Endothelial cell of umbilical vein (primary cell): ENCODE measurements around the gene VPS52. TPM values are rescaled to one million over a fixed set of nuclear protein-coding genes. Genes with fewer than 3 reads are reported as not detected.

Source experiments
- BruUV-seq: library from RNA; stranded (reverse); fragments of 400-500 nt; replicated peaks from 2 replicates; lab custom pipeline; 2021; lab: Mats Ljungman, UMichigan
- CTCF ChIA-PET: fragments of 300-600, 350-600 bp; sonication (Branson Sonifier 250); formaldehyde crosslinking; loops from one replicate; lab custom pipeline; 2021; ENCODE audit warnings: antibody characterized with exemption, inconsistent platforms; lab: Charles Lee
- POLR2A ChIA-PET: fragments of 300-600, 350-600 bp; sonication (Branson Sonifier 250); formaldehyde crosslinking; loops from one replicate; lab custom pipeline; 2021; ENCODE audit warnings: antibody characterized with exemption, inconsistent platforms; lab: Charles Lee
- DNase-seq: peaks from one replicate; pipeline ENCODE4 v3.0.0-alpha.2; 2011; ENCODE audit warnings: low read depth, low spot score
- FAIRE-seq: peaks from 2 replicates; lab custom pipeline; 2011; peaks lifted over from hg19 to GRCh38; lab: Jason Lieb, UNC
- H2AFZ ChIP-seq: 2 replicates; pipeline ENCODE4 v1.6.0; 2012; ENCODE audit warnings: low read depth, low read length, control low read depth, inconsistent platforms
- H3K27ac ChIP-seq: 2 replicates; pipeline ENCODE4 v1.5.1; 2011; ENCODE audit warnings: low read depth, mild to moderate bottlenecking, control low read depth, low read length, moderate library complexity; ENCODE audit not compliant: insufficient read depth
- H3K27me3 ChIP-seq, 2 experiments: 2 replicates each; pipeline versions ENCODE4 v1.6.0 to v1.6.1; 2011; ENCODE audit warnings: low read length in 2 of 2, mixed read lengths in 1 of 2; ENCODE audit not compliant: control insufficient read depth in 2 of 2, insufficient read depth in 2 of 2
- H3K36me3 ChIP-seq, 2 experiments: 2 replicates in 1 of 2; 3 replicates in 1 of 2; pipeline ENCODE4 v1.5.1; 2011; ENCODE audit warnings: low read length in 2 of 2, mild to moderate bottlenecking in 1 of 2, moderate library complexity in 1 of 2; ENCODE audit not compliant: control insufficient read depth in 2 of 2, insufficient read depth in 2 of 2; ENCODE audit errors: extremely low read depth in 1 of 2
- H3K4me1 ChIP-seq: 3 replicates; pipeline ENCODE4 v1.5.1; 2011; ENCODE audit warnings: mild to moderate bottlenecking, low read length; ENCODE audit not compliant: control insufficient read depth, insufficient read depth; ENCODE audit errors: extremely low read depth
- H3K4me2 ChIP-seq: 2 replicates; pipeline ENCODE4 v1.6.1; 2011; ENCODE audit warnings: low read length, control low read depth, mixed read lengths; ENCODE audit not compliant: insufficient read depth
- H3K4me3 ChIP-seq, 3 experiments: fragments of 200-600 bp in 1 of 3; sonication (generic), shearing (Covaris generic) in 1 of 3; replicated peaks in 1 of 3; 2 replicates each; pipeline ENCODE4 v1.5.1; 2011 to 2016; ENCODE audit warnings: control low read depth in 3 of 3, low read length in 3 of 3, mild to moderate bottlenecking in 2 of 3, inconsistent platforms in 1 of 3, low read depth in 1 of 3, moderate library complexity in 1 of 3; ENCODE audit not compliant: insufficient read depth in 1 of 3
- H3K79me2 ChIP-seq: 2 replicates; pipeline ENCODE4 v1.6.0; 2012; ENCODE audit warnings: low read length, inconsistent platforms; ENCODE audit not compliant: control insufficient read depth, insufficient read depth
- H3K9ac ChIP-seq: replicated peaks from 2 replicates; pipeline ENCODE3; 2011; ENCODE audit warnings: low read length, control low read depth; ENCODE audit not compliant: insufficient read depth; ENCODE audit errors: extremely low read depth
- H3K9me1 ChIP-seq: replicated peaks from 3 replicates; pipeline ENCODE4 v1.6.0; 2011; ENCODE audit warnings: mild to moderate bottlenecking, low read length; ENCODE audit not compliant: control insufficient read depth, insufficient read depth; ENCODE audit errors: extremely low read depth
- H3K9me3 ChIP-seq: replicated peaks from 2 replicates; pipeline ENCODE4 v1.5.1; 2012; ENCODE audit warnings: low read length, inconsistent platforms; ENCODE audit not compliant: control insufficient read depth, insufficient read depth
- H4K20me1 ChIP-seq: replicated peaks from 2 replicates; pipeline ENCODE3; 2011; ENCODE audit warnings: mild to moderate bottlenecking, low read length; ENCODE audit not compliant: control insufficient read depth, insufficient read depth; ENCODE audit errors: extremely low read depth
- CTCF ChIP-seq, 2 donors: IDR thresholded peaks; 1 replicate in 1 of 2; 2 replicates in 1 of 2; pipeline ENCODE4 v1.5.1; 2011; ENCODE audit warnings: low read length in 2 of 2, mild to moderate bottlenecking in 2 of 2, moderate library complexity in 2 of 2, control low read depth in 1 of 2, inconsistent platforms in 1 of 2, low read depth in 1 of 2; ENCODE audit not compliant: insufficient read depth in 1 of 2; ENCODE audit errors: extremely low read depth in 1 of 2
- FOS ChIP-seq: IDR thresholded peaks from 2 replicates; pipeline ENCODE4 v1.6.1; 2011; ENCODE audit warnings: mild to moderate bottlenecking, low read length, moderate library complexity, borderline replicate concordance; ENCODE audit not compliant: insufficient read depth
- JUN ChIP-seq: IDR thresholded peaks from 2 replicates; pipeline ENCODE4 v1.6.1; 2011; ENCODE audit warnings: borderline replicate concordance, low read depth; ENCODE audit not compliant: insufficient read length, insufficient read depth
- MAX ChIP-seq: IDR thresholded peaks from 2 replicates; pipeline ENCODE4 v1.6.1; 2011; ENCODE audit not compliant: insufficient read depth, insufficient read length
- MYC ChIP-seq: IDR thresholded peaks from one replicate; pipeline ENCODE4 v1.6.1; 2011; ENCODE audit warnings: mild to moderate bottlenecking, low read depth, low read length
- POLR2A ChIP-seq: IDR thresholded peaks from 2 replicates; pipeline ENCODE4 v1.6.1; 2012; ENCODE audit warnings: low read depth, mild to moderate bottlenecking, control low read depth, low read length
- dilution Hi-C: fragments of 300-500 bp; cut with MboI; formaldehyde crosslinking; loops from one replicate; pipeline ENCODE4 v1.15.0; 2019; ENCODE audit warnings: low sequenced_read_pairs; ENCODE audit not compliant: extremely low pct_ligation_motif_present
- intact Hi-C: fragments of 100-400 bp; cut with micrococcal nuclease; formaldehyde crosslinking; loops from one replicate; pipeline ENCODE4 v1.10.0; 2022
- polyA plus RNA-seq, 4 experiments: library from polyadenylated mRNA; depleted of rRNA in 3 of 4; stranded (reverse) in 3 of 4; unstranded in 1 of 4; fragments of >200 nt; gene quantifications; 2 replicates each; pipeline versions ENCODE4 v1.2.1 to v1.2.3, GENCODE V29; 2011 to 2012; ENCODE audit warnings: missing spikeins in 1 of 4
- total RNA-seq: library from RNA; stranded (reverse); gene quantifications from 2 replicates; pipeline ENCODE4 v1.2.3, GENCODE V29; 2021

The VPS52 gene
- total and polyA plus RNA-seq, 2 donors (not counting 3 experiments of a cell fraction or from before 2014, with no cell fraction given), result 49.2 to 112 TPM

DNA sequence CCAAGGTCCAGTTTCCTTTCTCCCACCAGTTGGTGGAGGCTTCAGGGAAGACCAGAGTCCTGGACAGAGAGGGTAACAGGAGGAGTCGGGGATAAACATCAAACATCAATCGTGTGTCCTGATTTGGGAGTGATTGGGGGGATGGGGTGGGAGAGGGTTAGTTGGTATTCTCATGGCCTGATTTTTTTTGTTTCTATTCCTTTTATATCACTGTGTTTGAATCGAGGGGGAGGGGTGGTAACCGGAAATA, 67.6 kb downstream of the VPS52 start:
- no peak for DNase-seq
- H3K27me3 ChIP-seq, result no peaks in the 10 kb centered on the region
- H3K9me1 ChIP-seq, result no peaks in the 10 kb centered on the region
- CTCF ChIA-PET, result interaction anchor here (1.0 to 1.7 kb wide), 2 partner anchors 45 to 215 kb away, joined by 4 to 13 read pairs; no protein-coding TSS in a partner anchor
- TF ChIP-seq POLR2A, result no peak
- no peak for TF ChIP-seq MYC
- TF ChIP-seq CTCF (IDR thresholded peaks at IDR 0.05; ENCODE audit: extremely low read depth in 1 of 2, insufficient read depth in 1 of 2, low read depth in 1 of 2, low read length in 2 of 2), result no peak
- TF ChIP-seq JUN, result no peak
- no peak for TF ChIP-seq FOS
- TF ChIP-seq MAX, result no peak
- no peak overlapping the region for H3K4me3 ChIP-seq
- H2AFZ ChIP-seq, result no peak overlapping the region
- H3K27ac ChIP-seq, result no peak overlapping the region
- H3K4me1 ChIP-seq, result peaks cover 38% of the 10 kb centered on the region
- peaks cover 12 to 15% of the 10 kb centered on the region in 2 experiments for H3K36me3 ChIP-seq
- H3K9me3 ChIP-seq, result no peaks in the 10 kb centered on the region
- no peak overlapping the region for H3K9ac ChIP-seq
- no peak for FAIRE-seq
- H3K4me2 ChIP-seq, result no peak overlapping the region
- dilution Hi-C loops (no loop called here), intact Hi-C loops (loop anchor here (5.0 kb wide), 2 partner anchors 108 to 232 kb away; partner anchors contain the start of gene TAPBP)
- peaks cover 35% of the 10 kb centered on the region for H3K79me2 ChIP-seq
- POLR2A ChIA-PET, result interaction anchor here (0.9 kb wide), 1 partner anchor 232 kb away, joined by 3 read pairs; no protein-coding TSS in a partner anchor
- BruUV-seq, result no TSS peak
- H4K20me1 ChIP-seq, result no peaks in the 10 kb centered on the region
